D721Med (cell line): ENCODE measurements around the gene KIZ.

ENCODE experiments used
- DNase-seq: peaks from one replicate; pipeline ENCODE4 v3.0.0; 2011; ENCODE audit warnings: low spot score; ENCODE audit not compliant: insufficient read length
- FAIRE-seq: peaks from 2 replicates; lab custom pipeline; 2011; peaks lifted over from hg19 to GRCh38; lab: Jason Lieb, UNC
- TF ChIP-seq, protein P1 (sequence below): IDR thresholded peaks from 2 replicates; pipeline ENCODE4 v1.5.1; 2012; ENCODE audit warnings: mild to moderate bottlenecking, control low read depth; ENCODE audit not compliant: insufficient read depth; ENCODE audit errors: missing control alignments

KIZ gene

DNA sequence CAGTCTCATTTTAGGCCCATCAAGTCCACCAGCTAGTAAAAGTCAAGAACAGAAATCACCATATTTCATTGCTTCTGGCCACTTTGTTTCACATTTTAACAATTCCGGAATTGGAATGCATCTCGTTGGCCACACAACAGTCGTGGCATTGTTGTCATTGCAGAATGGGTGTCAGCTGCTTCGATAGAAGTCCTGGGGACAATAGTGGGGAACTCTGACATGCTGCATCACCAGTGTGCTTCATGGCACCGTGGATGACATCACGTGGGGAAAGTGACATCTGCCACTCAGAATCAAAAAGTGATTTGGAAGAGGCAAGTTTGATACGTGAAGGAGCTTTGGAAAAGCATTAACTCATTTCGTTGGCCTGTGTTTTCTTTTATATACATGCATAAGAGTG lies 133.5 kb downstream of the KIZ start:
- TF ChIP-seq, protein P1, sequence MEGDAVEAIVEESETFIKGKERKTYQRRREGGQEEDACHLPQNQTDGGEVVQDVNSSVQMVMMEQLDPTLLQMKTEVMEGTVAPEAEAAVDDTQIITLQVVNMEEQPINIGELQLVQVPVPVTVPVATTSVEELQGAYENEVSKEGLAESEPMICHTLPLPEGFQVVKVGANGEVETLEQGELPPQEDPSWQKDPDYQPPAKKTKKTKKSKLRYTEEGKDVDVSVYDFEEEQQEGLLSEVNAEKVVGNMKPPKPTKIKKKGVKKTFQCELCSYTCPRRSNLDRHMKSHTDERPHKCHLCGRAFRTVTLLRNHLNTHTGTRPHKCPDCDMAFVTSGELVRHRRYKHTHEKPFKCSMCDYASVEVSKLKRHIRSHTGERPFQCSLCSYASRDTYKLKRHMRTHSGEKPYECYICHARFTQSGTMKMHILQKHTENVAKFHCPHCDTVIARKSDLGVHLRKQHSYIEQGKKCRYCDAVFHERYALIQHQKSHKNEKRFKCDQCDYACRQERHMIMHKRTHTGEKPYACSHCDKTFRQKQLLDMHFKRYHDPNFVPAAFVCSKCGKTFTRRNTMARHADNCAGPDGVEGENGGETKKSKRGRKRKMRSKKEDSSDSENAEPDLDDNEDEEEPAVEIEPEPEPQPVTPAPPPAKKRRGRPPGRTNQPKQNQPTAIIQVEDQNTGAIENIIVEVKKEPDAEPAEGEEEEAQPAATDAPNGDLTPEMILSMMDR: no peak
- no peak for FAIRE-seq
- no peak for DNase-seq

DNA sequence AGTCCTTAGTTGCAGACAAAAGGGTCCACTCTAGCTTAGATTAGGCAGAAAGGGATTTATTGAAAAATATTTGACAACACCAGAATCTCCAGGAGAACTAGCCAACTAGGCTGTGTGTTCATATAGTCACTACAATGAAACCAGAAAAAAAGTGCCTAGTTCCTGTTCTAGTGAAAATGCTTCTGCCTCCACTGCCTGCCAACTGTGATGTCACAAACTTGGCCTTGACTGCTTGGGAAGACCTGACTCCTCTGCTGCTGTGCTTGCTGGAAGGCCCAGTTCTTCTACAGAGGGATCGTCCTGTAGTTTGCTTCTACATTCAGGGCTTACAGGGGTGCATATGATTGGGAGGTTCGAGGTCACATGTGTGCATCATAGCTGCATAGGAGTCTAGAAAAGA lies 136.9 kb downstream of the KIZ start:
- FAIRE-seq (no peak), DNase-seq (no peak)
- TF ChIP-seq, protein P1: no peak

DNA sequence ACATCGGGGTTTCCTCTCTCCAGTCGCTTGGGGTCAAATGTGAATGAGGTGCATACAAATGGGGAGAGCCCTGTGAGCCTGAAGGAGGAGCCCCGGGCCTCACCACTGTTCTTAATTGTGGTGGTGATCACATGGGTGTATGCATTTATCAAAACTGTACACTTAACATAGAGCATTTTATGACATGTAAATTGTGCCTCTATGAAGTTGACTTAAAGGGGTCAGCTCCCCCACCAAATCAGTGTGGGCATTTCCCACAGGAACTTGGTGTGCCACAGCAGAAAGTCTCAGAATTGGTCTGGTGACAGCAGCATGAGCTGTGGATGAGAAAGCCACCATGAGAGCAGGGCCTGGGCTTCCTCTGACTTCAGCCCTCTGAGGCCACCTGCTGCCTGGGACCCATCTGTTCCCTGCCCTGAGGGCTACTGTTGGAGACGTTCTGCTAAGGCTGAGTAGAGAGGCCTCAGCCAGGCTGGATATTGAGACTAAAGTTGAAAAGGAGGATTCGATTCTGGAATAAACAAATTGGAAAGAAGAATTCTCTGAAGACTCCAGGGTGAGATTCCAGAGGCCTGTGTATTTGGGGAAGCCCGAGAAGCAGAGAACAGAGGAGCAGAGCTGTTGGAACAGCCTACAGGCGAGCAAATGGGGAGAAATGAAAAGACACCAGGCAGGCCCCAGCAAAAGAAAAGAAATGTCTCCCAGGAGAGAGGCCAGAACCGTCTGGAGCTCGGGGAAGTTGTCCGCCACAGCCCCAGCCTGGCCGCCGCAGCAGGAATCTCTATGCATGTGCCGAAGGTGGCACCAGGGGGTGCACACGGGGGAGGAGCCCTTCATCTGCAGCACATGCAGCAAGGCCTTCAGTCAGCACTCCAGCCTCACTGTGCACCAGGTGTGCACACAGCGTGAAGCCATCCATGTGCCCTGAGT lies 139.6 kb downstream of the KIZ start:
- DNase-seq: no peak
- no peak for FAIRE-seq
- TF ChIP-seq, protein P1: no peak

DNA sequence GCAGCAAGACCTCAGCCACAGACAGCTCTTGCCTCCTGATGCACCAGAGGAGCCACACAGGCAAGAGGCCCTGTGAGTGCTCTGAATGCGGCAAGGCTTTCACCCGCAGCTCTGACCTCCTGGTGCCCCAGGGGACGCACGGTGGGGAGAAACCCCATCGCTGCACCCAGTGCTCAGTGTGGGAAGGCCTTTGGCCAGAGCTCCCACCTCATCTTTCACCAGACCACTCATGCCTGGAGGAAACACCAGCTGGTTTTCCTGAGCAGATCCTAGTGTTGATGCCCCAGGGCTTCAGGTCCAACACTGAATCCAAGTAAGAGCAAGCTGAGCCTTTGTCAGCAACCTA lies 140.3 kb downstream of the KIZ start:
- DNase-seq: no peak

DNA sequence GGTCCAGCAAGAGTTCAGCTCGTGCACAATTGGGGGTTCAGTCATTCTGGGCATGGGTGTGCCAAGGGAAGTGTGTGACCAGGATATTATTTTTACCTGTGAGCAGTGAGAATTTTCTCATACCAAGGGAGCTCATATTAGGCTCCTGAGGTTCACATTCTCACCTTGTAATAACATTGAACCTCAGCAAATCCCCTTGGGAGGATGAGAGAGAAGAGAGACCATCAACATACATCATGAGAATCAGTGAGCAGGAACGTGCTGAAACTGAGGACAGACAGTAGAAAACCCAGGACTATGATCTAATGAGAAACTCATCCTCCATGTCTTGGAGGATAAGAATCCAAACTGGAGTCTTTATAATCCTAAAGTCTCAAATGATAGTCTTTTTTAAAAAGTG lies 143.9 kb downstream of the KIZ start:
- DNase-seq (no peak), FAIRE-seq (no peak)

More for the DNA sequence above, 140.3 kb downstream of the KIZ start:
- TF ChIP-seq, protein P1: no peak
- no peak for FAIRE-seq

DNA sequence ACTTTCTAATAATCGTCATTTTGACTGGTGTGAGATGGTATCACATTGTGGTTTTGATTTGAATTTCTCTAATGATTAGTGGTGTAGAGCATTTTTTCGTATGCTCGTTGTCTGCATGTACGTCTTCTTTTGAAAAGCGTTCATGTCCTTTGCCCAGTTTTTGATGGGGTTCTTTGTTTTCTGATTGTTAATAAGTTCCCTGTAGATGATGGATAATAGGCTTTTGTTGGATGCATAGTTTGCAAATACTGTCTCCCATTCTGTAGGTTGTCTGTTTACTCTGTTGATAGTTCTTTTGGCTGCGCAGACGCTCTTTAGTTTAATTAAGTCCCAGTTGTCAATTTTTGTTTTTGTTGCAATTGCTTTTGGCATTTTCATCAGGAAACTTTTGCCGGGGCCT lies 144.9 kb downstream of the KIZ start:
- no peak for FAIRE-seq
- TF ChIP-seq, protein P1: no peak
- DNase-seq: no peak

More for the DNA sequence above, 143.9 kb downstream of the KIZ start:
- TF ChIP-seq, protein P1: no peak

DNA sequence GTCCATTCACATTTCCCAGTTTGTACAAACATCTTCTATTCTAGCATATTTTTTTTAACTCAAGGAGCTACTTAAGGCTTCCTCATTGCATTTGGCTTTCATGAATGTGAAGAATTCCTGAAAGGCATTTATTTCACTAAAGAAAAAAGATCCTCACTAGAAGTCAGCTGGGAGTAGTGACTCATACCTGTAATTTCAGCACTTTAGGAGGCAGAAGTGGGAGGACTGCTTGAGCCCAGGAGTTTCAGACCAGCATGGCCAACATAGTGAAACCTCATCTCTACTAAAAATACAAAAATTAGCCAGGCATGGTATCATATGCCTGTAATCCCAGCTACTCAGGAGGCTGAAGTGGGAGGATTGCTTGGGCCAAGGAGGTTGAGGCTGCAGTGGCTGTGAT lies 146.4 kb downstream of the KIZ start:
- TF ChIP-seq, protein P1: no peak
- no peak for DNase-seq
- no peak for FAIRE-seq
